COLO668 (cell line): Measurements from ENCODE around the gene METTL9.

Source experiments
- DNase-seq: peaks from one replicate; lab custom pipeline; 2025; ENCODE audit not compliant: unreplicated experiment; lab: John Stamatoyannopoulos, UW

The METTL9 gene

GRCh38 chr16:21703156-21703555 is 103.8 kb downstream of the METTL9 start:
- no peak for DNase-seq

- no peak for DNase-seq
Measured at GRCh38 chr16:21703589-21704174, 104.3 kb downstream of the METTL9 start.

- DNase-seq: no peak
Measured at GRCh38 chr16:21704266-21704665, 104.9 kb downstream of the METTL9 start.

- DNase-seq: no peak
Measured at GRCh38 chr16:21704733-21705132, 105.4 kb downstream of the METTL9 start.
